WTC11 (cell line): ENCODE measurements around the gene MBOAT2. TPM values are rescaled to one million over a fixed set of nuclear protein-coding genes. Genes with fewer than 3 reads are reported as not detected.

ENCODE experiments used
- ATAC-seq: fragments of 200-7000 bp; cut with Tn5 transposase; 2 replicates; pipeline ENCODE4 v1.10.0; 2021; ENCODE audit warnings: mild to moderate bottlenecking, moderate library complexity
- CTCF ChIA-PET: fragments of 300-600 bp; sonication (Branson Sonifier 250); formaldehyde crosslinking; loops from one replicate; lab custom pipeline; 2021; ENCODE audit warnings: antibody characterized with exemption; lab: Charles Lee
- POLR2A ChIA-PET: fragments of 350-600 bp; sonication (Branson Sonifier 250); formaldehyde crosslinking; loops from one replicate; lab custom pipeline; 2021; ENCODE audit warnings: antibody characterized with exemption; lab: Charles Lee
- DNase-seq: peaks from one replicate; pipeline ENCODE4 v3.0.0; 2021; ENCODE audit warnings: low spot score
- H3K27ac Mint-ChIP-seq: 2 replicates; pipeline ENCODE4 v1.8.0; 2021; ENCODE audit warnings: mixed read lengths
- H3K27me3 Mint-ChIP-seq: 2 replicates; pipeline ENCODE4 v1.8.0; 2021; ENCODE audit warnings: low read depth, mild to moderate bottlenecking, moderate library complexity, mixed read lengths
- H3K36me3 Mint-ChIP-seq: 2 replicates; pipeline ENCODE4 v1.8.0; 2021; ENCODE audit warnings: mixed read lengths
- H3K4me1 Mint-ChIP-seq: 2 replicates; pipeline ENCODE4 v1.8.0; 2022; ENCODE audit warnings: mixed read lengths
- H3K4me3 Mint-ChIP-seq: 2 replicates; pipeline ENCODE4 v1.8.0; 2021; ENCODE audit warnings: mild to moderate bottlenecking, moderate library complexity, mixed read lengths
- H3K9me3 Mint-ChIP-seq: 2 replicates; pipeline ENCODE4 v1.8.0; 2021; ENCODE audit warnings: mixed read lengths
- ATF1 ChIP-seq: sonication (generic); formaldehyde crosslinking; IDR thresholded peaks from 2 replicates; pipeline ENCODE4 v1.8.1; 2023; ENCODE audit warnings: mild to moderate bottlenecking, moderate library complexity, missing genetic modification reagents
- CREM ChIP-seq: sonication (generic); formaldehyde crosslinking; IDR thresholded peaks from 2 replicates; pipeline ENCODE4 v1.8.1; 2022; ENCODE audit warnings: mild to moderate bottlenecking, missing genetic modification reagents, moderate library complexity
- E2F5 ChIP-seq: sonication (generic); formaldehyde crosslinking; IDR thresholded peaks from 2 replicates; pipeline ENCODE4 v1.8.1; 2022; ENCODE audit warnings: mild to moderate bottlenecking, moderate library complexity, missing genetic modification reagents
- EMX1 ChIP-seq: fragments of 250-450 bp; sonication (Bioruptor Pico); IDR thresholded peaks from 2 replicates; pipeline ENCODE4 v1.8.0; 2021; ENCODE audit warnings: mild to moderate bottlenecking
- JUN ChIP-seq: sonication (generic); formaldehyde crosslinking; IDR thresholded peaks from 2 replicates; pipeline ENCODE4 v1.8.0; 2023; ENCODE audit warnings: mild to moderate bottlenecking, missing genetic modification reagents
- KAT7 ChIP-seq: sonication (generic); formaldehyde crosslinking; IDR thresholded peaks from 2 replicates; pipeline ENCODE4 v1.8.1; 2023; ENCODE audit warnings: missing genetic modification reagents, mild to moderate bottlenecking, borderline replicate concordance
- NFYB ChIP-seq: sonication (generic); formaldehyde crosslinking; conservative IDR thresholded peaks from 2 replicates; pipeline ENCODE4 v1.8.0; 2022; ENCODE audit warnings: low read depth, missing genetic modification reagents
- NR2C2 ChIP-seq: sonication (generic); formaldehyde crosslinking; IDR thresholded peaks from 2 replicates; pipeline ENCODE4 v1.8.0; 2022; ENCODE audit warnings: mild to moderate bottlenecking, missing genetic modification reagents
- PREB ChIP-seq: sonication (generic); formaldehyde crosslinking; IDR thresholded peaks from 2 replicates; pipeline ENCODE4 v1.8.1; 2022; ENCODE audit warnings: mild to moderate bottlenecking, missing genetic modification reagents, moderate library complexity, borderline replicate concordance
- SMAD3 ChIP-seq: sonication (generic); formaldehyde crosslinking; IDR thresholded peaks from 2 replicates; pipeline ENCODE4 v1.8.0; 2022; ENCODE audit warnings: missing genetic modification reagents, mild to moderate bottlenecking, borderline replicate concordance
- SOX15 ChIP-seq: fragments of 250-450 bp; sonication (Bioruptor Pico); IDR thresholded peaks from 2 replicates; pipeline ENCODE4 v1.9.0; 2021; ENCODE audit warnings: mild to moderate bottlenecking
- TEAD4 ChIP-seq: sonication (generic); formaldehyde crosslinking; IDR thresholded peaks from 2 replicates; pipeline ENCODE4 v1.8.0; 2022; ENCODE audit warnings: mild to moderate bottlenecking, missing genetic modification reagents
- USF2 ChIP-seq: sonication (generic); formaldehyde crosslinking; IDR thresholded peaks from 2 replicates; pipeline ENCODE4 v1.8.1; 2023; ENCODE audit warnings: mild to moderate bottlenecking, missing genetic modification reagents, moderate library complexity
- ZNF232 ChIP-seq: sonication (generic); formaldehyde crosslinking; IDR thresholded peaks from 2 replicates; pipeline ENCODE4 v1.8.0; 2022; ENCODE audit warnings: mild to moderate bottlenecking, missing genetic modification reagents
- ZNF317 ChIP-seq: sonication (generic); formaldehyde crosslinking; IDR thresholded peaks from 2 replicates; pipeline ENCODE4 v1.8.1; 2023; ENCODE audit warnings: low read depth, mild to moderate bottlenecking, moderate library complexity, missing genetic modification reagents, borderline replicate concordance
- ZNF416 ChIP-seq: fragments of 250-450 bp; sonication (Bioruptor Pico); IDR thresholded peaks from 2 replicates; pipeline ENCODE4 v1.9.0; 2021; ENCODE audit warnings: mild to moderate bottlenecking, inconsistent platforms
- ZNF423 ChIP-seq: fragments of 250-450 bp; sonication (Bioruptor Pico); IDR thresholded peaks from 2 replicates; pipeline ENCODE4 v2.1.2; 2022; ENCODE audit warnings: mild to moderate bottlenecking, moderate library complexity
- ZNF671 ChIP-seq: fragments of 250-450 bp; sonication (Bioruptor Pico); IDR thresholded peaks from 2 replicates; pipeline ENCODE4 v1.8.0; 2021; ENCODE audit warnings: mild to moderate bottlenecking
- total RNA-seq: library from RNA; stranded (reverse); gene quantifications from 3 replicates; pipeline ENCODE4 v1.2.3, GENCODE V29; 2021
- TF ChIP-seq, protein P1 (sequence below): sonication (generic); formaldehyde crosslinking; IDR thresholded peaks from 2 replicates; pipeline ENCODE4 v1.8.0; 2022; ENCODE audit warnings: mild to moderate bottlenecking, missing genetic modification reagents
- TF ChIP-seq, protein P2 (sequence below): sonication (generic); formaldehyde crosslinking; conservative IDR thresholded peaks from 2 replicates; pipeline ENCODE4 v1.8.1; 2023; ENCODE audit warnings: mild to moderate bottlenecking, low read depth, missing genetic modification reagents, moderate library complexity
- TF ChIP-seq, protein P3 (sequence below): sonication (generic); formaldehyde crosslinking; IDR thresholded peaks from 2 replicates; pipeline ENCODE4 v1.8.1; 2022; ENCODE audit warnings: low read depth, mild to moderate bottlenecking, moderate library complexity, missing genetic modification reagents, borderline replicate concordance
- TF ChIP-seq, protein P4 (sequence below): sonication (generic); formaldehyde crosslinking; IDR thresholded peaks from 2 replicates; pipeline ENCODE4 v1.8.1; 2023; ENCODE audit warnings: mild to moderate bottlenecking, missing genetic modification reagents

The MBOAT2 gene
- total RNA-seq, 1 experiment from 2014 or later: 24.7 TPM

DNA sequence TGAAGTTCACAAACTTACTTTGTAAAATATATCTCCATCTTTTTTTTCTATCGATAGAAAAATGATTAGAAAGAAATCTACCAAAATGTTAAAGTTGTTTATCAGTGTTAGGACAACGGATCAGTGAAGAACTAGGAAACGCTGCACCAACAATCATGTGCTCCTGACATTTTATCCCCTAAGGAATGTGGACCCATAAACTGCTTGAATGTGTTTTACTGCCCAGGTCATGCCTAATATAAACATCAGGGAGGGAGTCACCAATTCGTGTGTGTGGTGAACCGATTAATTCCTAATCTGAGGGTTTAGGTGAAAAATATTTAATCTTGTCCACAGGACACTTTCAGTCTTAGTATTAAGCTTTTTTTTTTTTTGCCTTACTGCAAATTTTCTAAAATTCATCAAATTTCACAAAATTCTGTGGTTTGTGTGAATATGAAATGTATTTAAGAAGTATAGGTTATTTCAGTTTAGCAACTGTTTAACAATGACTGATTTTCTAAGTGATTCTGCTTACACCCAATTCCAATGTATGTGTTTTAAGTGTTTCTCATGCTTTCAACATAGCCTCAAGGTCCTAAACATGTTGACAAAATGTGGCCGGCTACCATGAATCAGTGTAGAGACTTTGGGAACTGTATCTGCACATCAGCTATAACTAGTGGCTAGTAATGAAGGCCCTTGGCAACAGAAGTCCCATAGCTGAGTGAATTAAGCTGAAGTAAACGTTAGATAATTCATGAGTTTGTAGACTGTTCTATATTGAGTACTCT, 155.0 kb downstream of the MBOAT2 start:
- no peaks in the 10 kb centered on the region for H3K36me3 Mint-ChIP-seq
- ATAC-seq: no peak

DNA sequence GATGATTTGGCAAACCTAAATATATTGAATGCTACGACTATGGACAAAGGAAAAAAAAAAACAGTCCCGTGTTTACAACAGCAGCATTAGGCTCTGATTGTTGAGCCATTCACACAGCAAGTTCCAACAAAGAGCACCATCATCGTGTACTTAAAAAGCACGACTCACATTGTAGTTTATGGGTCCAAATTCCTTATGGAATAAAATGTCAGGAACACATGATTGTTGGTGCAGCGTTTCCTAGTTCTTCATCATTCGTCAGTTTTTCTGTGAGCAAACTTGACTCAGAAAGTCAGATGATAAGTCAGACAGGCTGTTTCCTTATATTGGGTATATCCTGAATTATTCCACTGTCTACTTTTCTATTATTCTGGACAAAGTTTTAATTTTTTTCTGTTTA, 156.1 kb downstream of the MBOAT2 start:
- DNase-seq (no peak), ATAC-seq (no peak)
- H3K36me3 Mint-ChIP-seq: no peaks in the 10 kb centered on the region
- H3K27me3 Mint-ChIP-seq: no peaks in the 10 kb centered on the region
- no peak overlapping the region for H3K4me3 Mint-ChIP-seq
- no peak overlapping the region for H3K27ac Mint-ChIP-seq
- no peaks in the 10 kb centered on the region for H3K9me3 Mint-ChIP-seq
- H3K4me1 Mint-ChIP-seq: 0 out of 2 replicates have a peak, but pooled peaks cover 4% of the 10 kb centered on the region
- ChIA-PET POLR2A (no interaction called here), CTCF (no interaction called here)
- TF ChIP-seq ZNF671 (CRISPR knock-in tag) (no peak), USF2 (CRISPR knock-in tag) (no peak), ZNF423 (CRISPR knock-in tag) (no peak), KAT7 (CRISPR knock-in tag) (no peak), NR2C2 (CRISPR knock-in tag) (no peak), SOX15 (CRISPR knock-in tag) (no peak), PREB (CRISPR knock-in tag) (no peak), ATF1 (no peak), E2F5 (CRISPR knock-in tag) (no peak), ZNF317 (CRISPR knock-in tag) (no peak), TEAD4 (CRISPR knock-in tag) (no peak), SMAD3 (CRISPR knock-in tag) (no peak), ZNF416 (CRISPR knock-in tag) (no peak)
- TF ChIP-seq, protein P1, sequence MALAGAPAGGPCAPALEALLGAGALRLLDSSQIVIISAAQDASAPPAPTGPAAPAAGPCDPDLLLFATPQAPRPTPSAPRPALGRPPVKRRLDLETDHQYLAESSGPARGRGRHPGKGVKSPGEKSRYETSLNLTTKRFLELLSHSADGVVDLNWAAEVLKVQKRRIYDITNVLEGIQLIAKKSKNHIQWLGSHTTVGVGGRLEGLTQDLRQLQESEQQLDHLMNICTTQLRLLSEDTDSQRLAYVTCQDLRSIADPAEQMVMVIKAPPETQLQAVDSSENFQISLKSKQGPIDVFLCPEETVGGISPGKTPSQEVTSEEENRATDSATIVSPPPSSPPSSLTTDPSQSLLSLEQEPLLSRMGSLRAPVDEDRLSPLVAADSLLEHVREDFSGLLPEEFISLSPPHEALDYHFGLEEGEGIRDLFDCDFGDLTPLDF: no peak
- TF ChIP-seq, protein P2, sequence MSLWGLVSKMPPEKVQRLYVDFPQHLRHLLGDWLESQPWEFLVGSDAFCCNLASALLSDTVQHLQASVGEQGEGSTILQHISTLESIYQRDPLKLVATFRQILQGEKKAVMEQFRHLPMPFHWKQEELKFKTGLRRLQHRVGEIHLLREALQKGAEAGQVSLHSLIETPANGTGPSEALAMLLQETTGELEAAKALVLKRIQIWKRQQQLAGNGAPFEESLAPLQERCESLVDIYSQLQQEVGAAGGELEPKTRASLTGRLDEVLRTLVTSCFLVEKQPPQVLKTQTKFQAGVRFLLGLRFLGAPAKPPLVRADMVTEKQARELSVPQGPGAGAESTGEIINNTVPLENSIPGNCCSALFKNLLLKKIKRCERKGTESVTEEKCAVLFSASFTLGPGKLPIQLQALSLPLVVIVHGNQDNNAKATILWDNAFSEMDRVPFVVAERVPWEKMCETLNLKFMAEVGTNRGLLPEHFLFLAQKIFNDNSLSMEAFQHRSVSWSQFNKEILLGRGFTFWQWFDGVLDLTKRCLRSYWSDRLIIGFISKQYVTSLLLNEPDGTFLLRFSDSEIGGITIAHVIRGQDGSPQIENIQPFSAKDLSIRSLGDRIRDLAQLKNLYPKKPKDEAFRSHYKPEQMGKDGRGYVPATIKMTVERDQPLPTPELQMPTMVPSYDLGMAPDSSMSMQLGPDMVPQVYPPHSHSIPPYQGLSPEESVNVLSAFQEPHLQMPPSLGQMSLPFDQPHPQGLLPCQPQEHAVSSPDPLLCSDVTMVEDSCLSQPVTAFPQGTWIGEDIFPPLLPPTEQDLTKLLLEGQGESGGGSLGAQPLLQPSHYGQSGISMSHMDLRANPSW: no peak
- TF ChIP-seq, protein P3, sequence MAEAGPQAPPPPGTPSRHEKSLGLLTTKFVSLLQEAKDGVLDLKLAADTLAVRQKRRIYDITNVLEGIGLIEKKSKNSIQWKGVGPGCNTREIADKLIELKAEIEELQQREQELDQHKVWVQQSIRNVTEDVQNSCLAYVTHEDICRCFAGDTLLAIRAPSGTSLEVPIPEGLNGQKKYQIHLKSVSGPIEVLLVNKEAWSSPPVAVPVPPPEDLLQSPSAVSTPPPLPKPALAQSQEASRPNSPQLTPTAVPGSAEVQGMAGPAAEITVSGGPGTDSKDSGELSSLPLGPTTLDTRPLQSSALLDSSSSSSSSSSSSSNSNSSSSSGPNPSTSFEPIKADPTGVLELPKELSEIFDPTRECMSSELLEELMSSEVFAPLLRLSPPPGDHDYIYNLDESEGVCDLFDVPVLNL (CRISPR knock-in tag): no peak
- TF ChIP-seq, protein P4, sequence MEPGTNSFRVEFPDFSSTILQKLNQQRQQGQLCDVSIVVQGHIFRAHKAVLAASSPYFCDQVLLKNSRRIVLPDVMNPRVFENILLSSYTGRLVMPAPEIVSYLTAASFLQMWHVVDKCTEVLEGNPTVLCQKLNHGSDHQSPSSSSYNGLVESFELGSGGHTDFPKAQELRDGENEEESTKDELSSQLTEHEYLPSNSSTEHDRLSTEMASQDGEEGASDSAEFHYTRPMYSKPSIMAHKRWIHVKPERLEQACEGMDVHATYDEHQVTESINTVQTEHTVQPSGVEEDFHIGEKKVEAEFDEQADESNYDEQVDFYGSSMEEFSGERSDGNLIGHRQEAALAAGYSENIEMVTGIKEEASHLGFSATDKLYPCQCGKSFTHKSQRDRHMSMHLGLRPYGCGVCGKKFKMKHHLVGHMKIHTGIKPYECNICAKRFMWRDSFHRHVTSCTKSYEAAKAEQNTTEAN: no peak

More for the DNA sequence above, 155.0 kb downstream of the MBOAT2 start:
- H3K27ac Mint-ChIP-seq: no peak overlapping the region
- CTCF ChIA-PET: interaction anchor here (1.1 kb wide), 1 partner anchor 16 kb away, joined by 3 read pairs; no protein-coding TSS in a partner anchor
- TF ChIP-seq, protein P2: no peak
- TF ChIP-seq NFYB (CRISPR knock-in tag) (no peak), ZNF232 (CRISPR knock-in tag) (no peak), ZNF317 (CRISPR knock-in tag) (no peak), JUN (no peak), EMX1 (no peak), CREM (CRISPR knock-in tag) (no peak)
- 0 out of 2 replicates have a peak, but pooled peaks cover 4% of the 10 kb centered on the region for H3K4me1 Mint-ChIP-seq
- POLR2A ChIA-PET: no interaction called here
- H3K4me3 Mint-ChIP-seq: no peak overlapping the region
- no peaks in the 10 kb centered on the region for H3K27me3 Mint-ChIP-seq
- H3K9me3 Mint-ChIP-seq: no peaks in the 10 kb centered on the region
- no peak for DNase-seq
